Measurements from ENCODE around the gene NR6A1.

The NR6A1 gene

DNA sequence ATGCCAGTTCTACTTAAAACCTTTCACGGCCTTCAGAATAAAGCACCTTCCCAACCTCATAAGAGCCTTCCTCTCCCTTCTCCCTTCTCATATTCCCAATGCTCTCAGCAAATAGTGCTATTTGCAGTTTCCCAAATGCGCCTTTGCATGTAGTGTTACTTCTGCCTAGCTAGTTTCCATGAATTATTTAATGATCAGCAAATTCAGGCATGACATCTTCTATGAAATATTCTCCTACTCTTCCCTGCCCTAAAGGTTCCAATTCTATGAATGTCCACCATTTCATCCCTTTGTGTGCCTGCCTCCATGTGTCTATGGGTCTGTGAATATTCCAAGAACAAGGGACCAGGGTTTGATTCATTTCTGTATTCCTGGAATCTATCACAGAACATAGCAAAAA, 165.1 kb downstream of the NR6A1 start:
- FAIRE-seq: no peak

DNA sequence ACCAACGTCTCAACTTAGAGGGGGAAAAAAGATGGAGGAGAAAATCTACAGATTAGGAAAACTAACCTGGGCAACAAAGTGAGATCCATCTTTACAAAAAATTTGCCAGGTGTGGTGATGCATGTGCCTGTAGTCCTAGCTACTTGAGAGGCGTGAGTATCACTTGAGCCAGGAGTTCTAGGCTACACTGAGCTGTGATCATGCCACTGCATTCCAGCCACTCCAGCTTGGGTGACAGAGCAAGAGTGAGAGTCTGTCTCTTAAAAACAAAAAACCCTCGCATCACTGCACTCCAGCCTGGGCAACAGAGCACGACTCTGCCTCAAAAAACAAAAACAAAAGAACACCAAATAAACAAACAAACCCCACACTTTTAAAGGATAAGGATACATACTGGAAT, 165.9 kb downstream of the NR6A1 start:
- FAIRE-seq: no peak

DNA sequence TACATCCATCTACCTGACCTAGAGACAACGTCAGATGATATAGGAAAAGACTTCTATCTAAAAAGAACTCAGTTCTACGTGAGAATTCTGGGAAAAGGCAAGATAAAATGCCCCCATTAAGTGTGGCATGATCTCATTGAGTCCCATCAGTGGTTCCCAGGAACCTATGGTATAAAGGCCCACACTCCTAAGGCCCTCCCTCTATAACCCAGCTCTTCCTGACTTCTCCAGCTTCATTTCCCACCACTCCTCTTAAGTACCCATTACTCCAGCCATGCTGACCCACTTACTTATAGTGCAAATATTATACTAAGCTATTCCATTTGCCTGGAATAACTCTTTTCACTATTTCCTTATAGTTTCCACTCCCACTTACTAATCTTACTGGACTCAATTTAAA, 168.5 kb downstream of the NR6A1 start:
- FAIRE-seq: no peak

DNA sequence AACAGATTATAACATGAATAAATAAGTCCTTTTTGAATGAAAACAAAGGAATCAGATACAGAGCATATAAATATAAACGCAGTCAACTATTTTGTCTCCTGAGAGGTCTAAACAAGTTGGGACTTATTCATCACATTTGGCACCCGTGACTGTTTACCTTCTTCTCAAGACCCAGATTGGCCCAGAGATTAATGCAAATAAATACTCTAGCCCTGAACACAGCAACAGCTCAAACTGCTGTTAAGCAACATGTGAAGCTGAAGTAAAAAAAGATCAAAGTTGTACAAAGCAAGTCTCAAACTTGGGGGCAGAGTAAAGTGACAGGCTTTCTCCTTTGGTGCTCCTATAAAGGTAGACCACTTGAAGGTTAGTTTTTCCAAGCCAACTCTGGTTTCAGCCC, 168.9 kb downstream of the NR6A1 start:
- FAIRE-seq: no peak

DNA sequence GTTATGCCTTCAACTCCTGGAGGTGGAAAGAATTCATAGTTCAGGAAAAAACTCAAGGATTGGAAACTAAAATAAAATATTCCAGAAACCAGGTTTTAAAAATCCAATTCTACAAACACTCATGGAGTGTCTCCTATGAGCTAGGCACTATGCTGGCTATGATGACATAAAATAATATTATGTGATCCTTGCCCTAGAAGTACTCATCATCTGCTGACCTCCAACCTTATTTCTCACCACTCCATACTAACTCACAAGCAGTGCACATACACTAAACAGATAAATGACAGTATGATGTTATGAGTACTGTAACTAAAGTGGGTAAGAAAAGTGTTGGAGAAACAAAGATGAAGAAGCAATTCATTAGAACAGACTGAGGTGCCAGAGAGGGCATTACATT, 170.7 kb downstream of the NR6A1 start:
- no peak for FAIRE-seq

DNA sequence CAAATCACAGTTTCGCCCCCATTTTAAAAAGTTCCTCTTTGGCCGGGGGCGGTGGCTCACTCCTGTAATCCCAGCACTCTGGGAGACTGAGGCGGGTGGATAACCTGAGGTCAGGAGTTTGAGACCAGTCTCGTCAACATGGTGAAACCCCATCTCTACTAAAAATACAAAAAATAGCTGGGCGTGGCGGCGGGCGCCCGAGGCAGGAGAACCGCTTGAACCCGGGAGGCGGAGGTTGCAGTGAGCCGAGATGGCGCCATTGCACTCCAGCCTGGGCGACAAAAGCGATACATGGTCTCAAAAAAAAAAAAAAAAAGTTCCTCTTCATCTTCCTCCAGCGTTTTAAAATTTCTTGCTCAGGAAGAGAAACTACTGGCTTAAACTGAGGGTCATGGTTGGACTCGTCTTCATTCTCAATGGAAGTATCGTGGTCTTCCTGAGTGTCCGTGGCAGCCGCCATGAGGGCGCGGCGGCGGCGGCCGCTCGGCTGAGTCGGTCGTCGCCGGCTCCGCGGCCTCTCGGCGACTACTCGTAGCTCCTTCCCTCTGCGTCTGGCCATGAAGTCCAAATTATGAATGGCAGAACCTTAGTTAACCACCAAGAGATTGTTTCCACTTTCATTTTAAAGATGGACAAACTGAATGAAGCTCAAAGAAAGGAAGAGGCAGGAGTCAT, 171.9 kb downstream of the NR6A1 start:
- no peak for FAIRE-seq

DNA sequence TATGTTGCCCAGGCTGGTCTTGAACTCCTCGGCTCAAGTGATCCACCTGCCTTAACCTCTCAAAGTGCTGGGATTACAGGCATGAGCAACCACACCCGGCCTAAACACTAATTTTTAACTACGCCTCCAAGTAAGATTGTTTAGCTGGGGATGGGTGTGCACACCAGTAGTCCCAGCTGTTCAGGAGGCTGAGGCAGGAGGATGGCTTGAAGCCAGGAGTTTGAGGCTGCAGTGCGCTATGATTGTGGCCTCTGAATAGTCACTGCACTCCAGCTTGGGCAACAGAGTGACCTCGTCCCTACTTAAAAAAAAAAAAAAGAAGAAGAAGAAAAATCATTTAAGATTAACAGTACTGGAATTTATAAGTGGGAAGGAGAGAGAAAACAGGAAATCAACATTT, 173.1 kb downstream of the NR6A1 start:
- no peak for FAIRE-seq

DNA sequence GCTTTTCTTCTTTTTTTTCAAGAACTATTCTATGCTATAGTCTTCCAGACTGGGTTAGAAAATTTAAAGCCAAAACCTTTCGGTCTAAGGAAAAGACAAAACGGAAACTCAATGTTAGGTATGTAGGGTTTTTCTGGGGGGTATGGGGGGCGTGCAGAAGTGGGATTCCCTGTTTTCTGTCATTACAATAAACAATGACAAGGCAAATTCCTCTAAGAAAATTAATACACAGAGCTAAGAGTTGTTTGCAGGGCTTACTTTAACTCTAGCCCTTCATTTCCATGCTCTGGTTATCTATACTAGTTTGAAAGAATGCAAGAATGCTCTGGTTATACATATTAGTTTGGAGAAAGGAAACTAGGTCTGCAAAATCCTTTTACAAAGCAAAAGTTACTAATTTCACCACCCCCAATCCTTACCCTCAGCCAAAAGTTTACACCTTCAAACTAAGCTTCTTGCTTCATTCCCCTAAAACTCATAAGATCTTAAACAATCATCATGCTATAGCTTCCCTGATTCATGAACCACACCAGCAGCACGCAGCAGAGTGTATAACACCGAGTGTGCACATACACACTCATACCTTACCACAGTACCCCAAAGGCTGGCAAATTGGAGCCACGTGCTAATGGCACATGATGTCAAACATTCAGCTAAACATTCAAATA, 174.8 kb downstream of the NR6A1 start:
- no peak for FAIRE-seq

DNA sequence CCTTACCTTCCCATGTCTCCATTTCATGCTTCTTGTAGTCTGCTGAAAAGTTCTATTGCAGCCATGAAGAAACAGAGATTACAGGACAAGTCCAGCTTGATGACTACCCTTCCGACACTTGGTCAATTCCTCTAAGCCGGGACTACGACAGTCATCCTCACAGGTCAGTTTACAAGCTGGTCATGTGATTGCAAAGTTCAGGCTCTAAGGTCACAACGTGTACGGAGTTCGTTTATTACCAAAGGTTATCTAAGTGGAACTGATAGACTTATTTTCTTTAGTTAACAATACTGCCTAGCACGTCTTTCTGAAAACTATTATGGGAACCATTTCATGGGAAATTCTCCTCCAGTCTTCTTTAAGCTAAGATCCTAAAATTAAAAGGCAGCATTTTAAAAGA, 175.4 kb downstream of the NR6A1 start:
- no peak for FAIRE-seq

DNA sequence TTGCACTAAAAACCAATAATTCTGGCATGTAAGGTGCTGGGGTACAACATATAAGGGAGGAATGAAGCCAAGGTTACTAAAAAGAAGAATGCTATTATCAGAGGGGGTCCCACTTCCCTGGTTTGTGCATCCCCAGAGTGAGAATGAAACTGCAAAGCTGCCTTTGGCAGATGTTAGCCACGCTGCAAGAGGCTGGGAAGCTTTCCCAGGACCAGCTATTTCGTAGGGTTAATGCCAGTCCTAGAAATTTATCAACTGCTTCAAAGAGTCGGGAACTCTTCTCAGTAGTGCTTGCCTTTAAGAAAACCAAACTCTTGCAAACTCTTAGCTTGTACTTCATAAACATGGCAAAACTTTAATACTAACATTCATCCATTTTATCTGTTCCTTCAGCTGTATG, 176.4 kb downstream of the NR6A1 start:
- FAIRE-seq: no peak

DNA sequence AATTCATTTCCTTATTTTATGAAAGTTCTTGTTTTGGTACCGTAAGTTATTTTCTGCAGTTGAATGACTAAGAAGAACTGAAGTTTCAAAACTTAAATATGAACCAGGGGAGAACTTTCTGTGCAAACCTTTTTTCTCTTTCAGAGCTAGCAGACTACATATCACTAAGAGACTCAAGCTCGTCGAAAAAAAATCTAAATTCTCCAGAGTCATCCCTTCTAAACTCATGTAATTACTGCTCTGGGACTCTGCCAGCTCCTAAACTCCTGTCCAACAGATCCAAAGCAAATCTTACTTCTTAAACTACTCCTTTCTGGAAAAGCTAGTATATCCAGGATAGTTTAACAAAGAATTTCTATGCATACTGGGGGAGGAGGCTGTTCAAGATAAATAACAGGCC, 176.9 kb downstream of the NR6A1 start:
- no peak for FAIRE-seq

DNA sequence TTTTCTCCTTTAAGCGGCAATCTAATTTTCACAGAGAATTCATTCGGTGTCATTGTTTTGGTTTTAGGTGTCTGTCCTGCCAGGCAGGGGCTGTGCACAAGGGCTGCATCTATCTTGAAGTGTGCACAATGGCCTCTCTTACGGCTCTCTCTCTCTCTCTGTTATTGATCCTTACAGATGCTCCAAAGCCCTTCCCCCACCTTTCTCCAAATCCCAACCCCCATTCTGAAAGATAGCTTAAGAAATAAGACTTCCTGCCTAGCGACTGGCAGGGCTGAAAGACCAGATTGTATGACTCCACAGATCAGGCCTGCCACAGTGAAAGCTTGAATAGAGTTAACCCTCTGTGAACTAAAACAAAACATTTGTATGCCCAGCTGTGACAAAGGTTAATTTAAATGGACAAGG, 177.5 kb downstream of the NR6A1 start:
- FAIRE-seq: no peak

DNA sequence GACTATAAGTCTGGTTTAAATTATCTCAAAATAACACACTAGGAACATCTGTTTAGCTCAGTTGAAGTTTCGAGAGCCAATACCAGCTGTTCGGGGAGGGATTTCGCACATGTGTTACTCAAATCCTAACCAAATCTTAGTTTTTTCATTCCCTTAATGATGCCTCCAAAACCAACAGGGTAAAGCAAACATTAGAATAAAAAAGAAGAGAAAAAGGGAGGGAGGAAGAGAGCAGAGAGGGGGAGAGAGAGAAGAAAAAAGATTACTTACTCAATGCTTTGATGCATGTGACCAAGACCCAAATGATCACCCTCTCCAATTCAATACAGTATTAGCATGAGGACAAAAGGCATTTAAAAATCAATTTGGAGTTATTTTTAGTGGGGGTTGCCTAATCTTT, 177.9 kb downstream of the NR6A1 start:
- FAIRE-seq: peak; percentile 55

DNA sequence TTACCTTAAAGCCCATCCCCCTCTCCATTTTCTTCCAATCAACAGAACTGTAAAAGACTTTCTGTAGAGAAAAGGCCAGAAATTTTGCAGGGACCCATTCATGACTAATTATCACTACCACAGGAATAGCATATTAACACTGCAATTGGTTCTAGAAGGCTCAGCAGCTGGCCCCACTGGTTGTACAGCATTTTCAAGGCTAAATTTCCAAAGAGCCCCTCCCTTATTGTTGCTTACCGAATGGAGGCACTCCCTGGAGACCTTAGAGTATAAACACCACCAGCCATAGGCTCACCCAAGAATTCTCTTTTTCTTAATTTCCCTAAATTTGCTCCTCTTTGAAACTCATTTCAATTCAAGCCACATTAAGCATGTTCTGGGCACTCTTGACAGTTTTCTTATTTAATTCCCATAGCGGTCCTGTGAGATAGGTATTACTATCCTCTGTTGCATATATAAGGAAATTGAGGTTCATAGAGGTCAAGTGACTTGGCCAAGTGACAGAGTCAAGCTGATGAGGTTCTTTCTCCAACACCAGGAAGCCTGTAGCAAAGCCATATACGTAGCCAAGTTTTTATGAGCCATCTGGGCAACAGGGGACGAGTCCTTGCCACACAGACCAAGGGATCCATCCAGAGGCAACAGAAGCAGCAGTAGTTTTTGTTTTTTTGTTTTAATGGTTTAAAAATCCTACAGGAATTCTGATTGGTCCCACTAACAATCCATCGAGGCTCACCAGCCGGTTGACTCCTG, 180.0 kb downstream of the NR6A1 start:
- no peak for FAIRE-seq

DNA sequence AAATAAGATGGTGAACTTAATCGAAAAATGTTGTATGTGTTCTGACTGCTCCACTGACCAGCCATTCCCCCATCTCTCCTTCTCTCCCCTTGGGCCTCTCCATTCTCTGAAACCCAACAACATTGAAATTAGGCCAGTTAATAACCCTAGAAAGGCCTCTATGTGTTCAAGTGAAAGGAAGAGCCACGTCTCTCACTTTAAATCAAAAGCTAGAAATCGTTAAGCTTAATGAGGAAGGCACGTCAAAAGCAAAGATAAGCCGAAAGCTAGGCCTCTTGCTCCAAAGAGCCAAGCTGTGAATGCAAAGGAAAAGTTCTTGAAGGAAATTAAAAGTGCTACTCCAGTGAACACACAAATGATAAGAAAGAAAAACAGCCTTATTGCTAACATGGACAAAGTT, 186.5 kb downstream of the NR6A1 start:
- FAIRE-seq: no peak

DNA sequence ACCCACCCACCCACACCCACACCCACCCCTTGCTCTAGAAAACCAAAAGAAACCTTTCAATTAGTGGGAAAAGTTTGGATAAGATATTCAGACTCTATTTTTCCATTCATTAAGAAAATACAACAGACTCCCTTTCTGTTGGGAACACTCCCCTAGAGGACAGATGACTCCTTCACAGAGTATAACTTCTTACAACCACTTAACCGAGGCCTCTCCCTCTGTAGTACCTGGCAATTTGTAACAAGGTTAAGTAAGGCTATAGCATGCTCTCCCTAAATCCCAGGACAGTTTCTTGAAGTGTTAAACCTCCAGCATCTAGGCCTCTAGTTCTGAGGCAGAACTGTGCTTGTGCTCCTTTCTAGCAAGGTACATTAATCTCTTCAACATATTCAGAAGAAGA, 188.0 kb downstream of the NR6A1 start:
- no peak for FAIRE-seq

DNA sequence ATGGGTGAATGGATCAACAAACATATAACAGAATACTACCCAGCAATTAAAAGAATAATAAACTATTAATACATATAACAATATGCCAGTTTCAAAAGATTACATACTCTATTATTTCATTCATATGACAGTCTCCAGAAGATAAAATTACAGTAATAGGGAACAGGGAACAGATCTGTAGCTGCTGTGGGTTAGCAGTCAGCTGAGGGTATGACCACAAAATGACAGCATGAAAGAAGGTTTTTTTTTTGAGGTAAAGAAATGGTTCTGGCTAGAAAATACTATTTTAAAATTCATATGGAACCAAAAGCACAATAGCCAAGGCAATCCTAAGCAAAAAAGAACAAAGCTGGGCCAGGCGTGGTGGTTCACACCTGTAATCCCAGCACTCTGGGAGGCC, 190.9 kb downstream of the NR6A1 start:
- FAIRE-seq: no peak

DNA sequence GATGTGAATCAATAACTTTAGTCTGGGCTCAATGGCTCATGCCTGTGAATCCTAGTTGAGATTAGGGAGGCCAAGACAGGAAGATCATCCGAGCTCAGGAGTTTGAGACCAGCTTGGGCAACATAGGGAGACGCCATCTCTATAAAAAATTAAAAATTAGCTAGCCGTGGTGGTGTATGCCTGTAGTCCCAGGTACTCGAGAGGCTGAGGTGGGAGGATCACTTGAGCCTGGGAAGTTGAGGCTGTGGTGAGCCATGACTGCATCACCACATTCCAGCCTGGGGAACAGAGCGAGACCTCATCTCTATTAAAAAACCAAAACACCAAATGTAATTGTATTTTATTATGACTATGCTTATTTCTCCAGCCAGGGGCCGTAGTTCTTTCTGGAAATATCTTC, 194.4 kb downstream of the NR6A1 start:
- FAIRE-seq: no peak

DNA sequence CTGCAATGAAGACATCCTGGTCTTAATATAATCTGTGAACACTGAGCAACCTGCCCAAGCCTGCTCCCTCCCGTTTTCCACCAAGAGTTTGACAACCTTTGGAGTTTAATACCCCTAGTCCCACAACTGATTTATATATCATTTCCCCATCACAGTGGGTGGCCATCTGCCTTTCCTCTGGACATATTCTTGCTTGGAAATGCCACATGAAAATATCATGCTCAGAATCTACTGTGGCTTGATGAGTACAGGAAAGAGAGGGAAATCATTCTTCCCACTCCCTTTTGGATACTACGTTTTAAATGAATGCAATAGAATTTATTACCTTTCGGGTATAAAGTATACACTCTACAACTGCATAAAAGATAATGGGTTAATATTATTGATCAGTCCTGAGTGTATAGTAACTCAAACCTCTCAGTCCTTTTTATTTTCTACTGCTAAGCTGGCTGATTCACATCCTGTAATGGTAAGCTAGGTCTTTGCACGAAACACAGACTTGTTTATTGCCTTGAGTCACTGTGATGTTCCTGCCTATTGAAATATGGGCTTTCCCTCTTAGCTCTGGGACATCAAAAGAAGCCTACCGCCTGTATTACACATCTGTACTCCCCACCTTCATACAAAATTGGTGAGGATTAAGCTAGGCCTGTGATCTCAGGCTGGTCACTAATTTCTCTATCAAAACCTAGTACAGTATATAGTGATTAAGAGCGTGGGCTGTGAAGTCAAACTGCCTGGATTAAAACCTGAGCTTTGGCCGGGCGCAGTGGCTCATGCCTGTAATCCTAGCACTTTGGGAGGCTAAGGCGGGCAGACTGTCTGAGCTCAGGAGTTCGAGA, 196.4 kb downstream of the NR6A1 start:
- FAIRE-seq: no peak

DNA sequence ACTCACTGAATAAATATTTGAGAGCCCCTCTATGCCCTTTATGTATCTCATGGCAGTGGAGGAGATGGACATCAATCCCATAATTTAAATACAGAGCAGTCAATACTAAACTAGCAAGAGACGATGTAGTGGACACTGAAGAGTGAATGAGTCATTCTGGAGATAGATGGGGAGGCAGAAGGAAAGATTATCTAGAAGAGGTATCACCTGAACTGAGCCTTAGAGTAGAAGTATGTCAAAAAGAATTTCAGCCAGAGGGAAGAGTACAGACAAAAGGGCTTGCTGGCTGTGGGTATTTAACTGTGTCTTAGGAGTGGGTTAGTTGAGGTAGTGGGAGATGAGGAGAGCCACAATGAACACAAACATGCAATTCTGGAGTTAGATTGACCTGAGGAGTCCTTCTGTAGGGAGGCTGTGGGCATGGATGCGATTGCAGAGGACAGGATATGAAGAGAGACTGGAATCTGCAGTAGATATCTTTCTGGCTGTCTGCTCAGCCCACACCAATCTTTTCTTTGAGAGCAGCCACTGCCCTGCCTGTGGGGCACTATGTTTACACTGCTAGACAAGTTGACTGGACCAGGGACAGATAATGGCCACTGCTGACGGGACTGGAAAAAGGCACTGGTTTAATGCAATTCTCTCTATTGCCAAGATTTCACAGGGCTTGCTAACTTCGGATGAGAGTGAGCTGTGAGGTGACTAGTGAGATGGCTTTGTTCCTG, 200.0 kb downstream of the NR6A1 start:
- no peak for FAIRE-seq

DNA sequence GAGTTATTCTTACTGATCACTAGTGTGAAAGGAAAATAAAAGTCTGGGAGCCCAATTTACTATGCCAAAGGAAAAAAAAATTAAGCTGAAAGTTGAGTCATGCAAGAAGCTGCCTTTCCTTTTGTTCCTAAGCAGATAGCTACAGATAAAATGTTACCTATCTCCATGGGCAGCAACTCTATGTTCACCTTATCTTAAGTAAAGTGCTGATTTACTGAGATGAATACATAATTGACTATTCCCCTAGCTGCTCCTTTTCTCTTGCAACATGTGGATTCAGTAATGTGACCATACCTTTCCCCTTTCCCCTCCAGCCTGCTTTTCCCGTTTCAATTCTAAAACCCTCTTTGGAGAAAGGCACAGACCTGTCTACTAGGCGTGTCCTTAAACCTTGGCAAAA, 201.2 kb downstream of the NR6A1 start:
- no peak for FAIRE-seq

DNA sequence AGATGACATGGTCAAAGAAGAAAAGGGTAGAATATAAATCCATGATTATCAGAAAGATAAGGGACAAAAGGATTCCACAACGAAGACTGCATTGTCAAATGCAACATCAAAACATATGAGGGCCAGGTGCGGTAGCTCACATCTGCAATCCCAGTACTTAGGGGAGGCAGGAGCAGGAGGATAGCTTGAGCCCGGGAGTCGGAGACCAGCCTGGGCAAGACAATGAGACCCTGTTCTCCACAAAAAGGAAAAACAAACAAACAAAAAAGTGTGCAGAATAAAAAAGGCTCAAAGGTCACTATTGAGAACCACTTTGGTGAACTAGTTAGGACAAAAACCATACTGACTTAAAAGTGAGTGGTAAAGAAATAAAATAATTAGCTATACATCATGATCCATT, 203.7 kb downstream of the NR6A1 start:
- FAIRE-seq: no peak

DNA sequence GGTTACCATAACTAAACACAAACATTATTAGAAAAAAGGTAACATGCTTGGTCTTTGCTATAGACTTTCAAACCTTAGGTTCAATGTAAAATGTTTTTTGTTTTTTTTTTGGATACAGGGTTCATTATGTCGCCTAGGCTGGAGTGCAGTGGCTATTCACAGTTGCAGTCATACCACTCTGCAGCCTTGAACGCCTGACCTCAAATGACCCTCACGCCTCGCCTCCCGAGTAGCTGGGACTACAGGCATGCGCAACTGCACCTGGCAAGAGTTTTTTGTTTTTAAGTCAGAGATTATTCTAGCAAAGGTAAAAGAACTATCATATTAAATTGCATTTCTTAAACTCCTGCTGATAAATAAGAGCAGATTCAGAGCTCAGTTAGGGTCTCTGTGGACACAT, 208.8 kb downstream of the NR6A1 start:
- FAIRE-seq: no peak
